GM18858 (cell line): ENCODE results near the gene TSHZ1.
"Not testable (repeated sequence)": the region's sequence is repeated elsewhere in the genome, so short reads cannot be mapped to it uniquely, and the experiment has no call there.

Experiments
- ATAC-seq: cut with Tn5 transposase; IDR thresholded peaks from one replicate; pipeline ENCODE4 v1.9.1; 2021; ENCODE audit not compliant: unreplicated experiment

The TSHZ1 gene

GRCh38 chr18:75291460-75291859, 80.9 kb downstream of the TSHZ1 start:
- ATAC-seq: no peak

- ATAC-seq: no peak
These were observed 83.0 kb downstream of the TSHZ1 start for GRCh38 chr18:75293591-75293990.

GRCh38 chr18:75297731-75298130, 87.1 kb downstream of the TSHZ1 start:
- ATAC-seq: no peak

GRCh38 chr18:75304678-75305557, 94.3 kb downstream of the TSHZ1 start:
- ATAC-seq: no peak

- no peak for ATAC-seq
These were observed 95.4 kb downstream of the TSHZ1 start for GRCh38 chr18:75305984-75306383.

- ATAC-seq: no peak
These were observed 96.9 kb downstream of the TSHZ1 start for GRCh38 chr18:75307530-75307929.

- ATAC-seq: no peak
These were observed 99.0 kb downstream of the TSHZ1 start for GRCh38 chr18:75309564-75309963.

GRCh38 chr18:75314117-75314516, 103.5 kb downstream of the TSHZ1 start:
- no peak for ATAC-seq

GRCh38 chr18:75314606-75315005, 104.0 kb downstream of the TSHZ1 start:
- no peak for ATAC-seq

- ATAC-seq: no peak
These were observed 105.6 kb downstream of the TSHZ1 start for GRCh38 chr18:75316223-75316622.

GRCh38 chr18:75316826-75317225, 106.2 kb downstream of the TSHZ1 start:
- ATAC-seq: no peak

GRCh38 chr18:75317300-75317699, 106.7 kb downstream of the TSHZ1 start:
- no peak for ATAC-seq

- no peak for ATAC-seq
These were observed 107.1 kb downstream of the TSHZ1 start for GRCh38 chr18:75317703-75318102.

- ATAC-seq: no peak
These were observed 109.3 kb downstream of the TSHZ1 start for GRCh38 chr18:75319905-75320304.

- ATAC-seq: no peak
These were observed 109.9 kb downstream of the TSHZ1 start for GRCh38 chr18:75320506-75320905.

- ATAC-seq: no peak
These were observed 110.8 kb downstream of the TSHZ1 start for GRCh38 chr18:75321431-75321830.

GRCh38 chr18:75322206-75322605, 111.6 kb downstream of the TSHZ1 start:
- ATAC-seq: no peak

GRCh38 chr18:75323821-75324585, 113.4 kb downstream of the TSHZ1 start:
- ATAC-seq: no peak

GRCh38 chr18:75324686-75325257, 114.2 kb downstream of the TSHZ1 start:
- ATAC-seq: no peak

GRCh38 chr18:75329753-75330152, 119.2 kb downstream of the TSHZ1 start:
- ATAC-seq: not testable (repeated sequence)

- ATAC-seq: no peak
These were observed 119.7 kb downstream of the TSHZ1 start for GRCh38 chr18:75330308-75330707.

- no peak for ATAC-seq
These were observed 124.3 kb downstream of the TSHZ1 start for GRCh38 chr18:75334869-75335268.
